IMR-90 (cell line): Measurements from ENCODE around the gene TP73. TPM values are rescaled to one million over a fixed set of nuclear protein-coding genes. Genes with fewer than 3 reads are reported as not detected.

Experiments
- ATAC-seq: fragments of 200-7000 bp; cut with Tn5 transposase; 2 replicates; pipeline ENCODE4 v1.9.1; 2020; ENCODE audit warnings: low read depth, mild to moderate bottlenecking, moderate library complexity
- BruUV-seq: library from RNA; stranded (reverse); fragments of 400-500 nt; replicated peaks from 2 replicates; lab custom pipeline; 2021; lab: Mats Ljungman, UMichigan
- CTCF ChIA-PET: fragments of 300-600 bp; formaldehyde crosslinking; extraction: SDS; loops from one replicate; lab custom pipeline; 2021; ENCODE audit warnings: antibody characterized with exemption; lab: Yijun Ruan, JAX
- POLR2A ChIA-PET: fragments of 300-600 bp; sonication (Branson Sonifier 250); formaldehyde crosslinking; loops from one replicate; lab custom pipeline; 2022; ENCODE audit warnings: antibody characterized with exemption; ENCODE audit not compliant: unreplicated experiment; lab: Charles Lee
- DNase-seq: peaks from one replicate; pipeline ENCODE4 v3.0.0; 2013
- H2AFZ ChIP-seq: replicated peaks from 2 replicates; pipeline ENCODE3; 2013; ENCODE audit warnings: low read length, mild to moderate bottlenecking; ENCODE audit not compliant: poor library complexity
- H2AK5ac ChIP-seq: 2 replicates; pipeline ENCODE4 v1.6.1; 2013; ENCODE audit warnings: low read depth, low read length, inconsistent platforms
- H2AK9ac ChIP-seq: replicated peaks from 2 replicates; pipeline ENCODE3; 2013; ENCODE audit warnings: mild to moderate bottlenecking, low read depth, low read length, moderate library complexity; ENCODE audit not compliant: poor library complexity
- H2BK120ac ChIP-seq: 2 replicates; pipeline ENCODE4 v1.6.1; 2013; ENCODE audit warnings: low read depth, low read length, inconsistent platforms
- H2BK15ac ChIP-seq: 3 replicates; pipeline ENCODE4 v1.6.1; 2013; ENCODE audit warnings: low read depth, low read length, inconsistent platforms
- H2BK20ac ChIP-seq: 2 replicates; pipeline ENCODE4 v1.6.1; 2013; ENCODE audit warnings: low read depth, mild to moderate bottlenecking, inconsistent platforms, low read length, moderate library complexity
- H2BK5ac ChIP-seq: 2 replicates; pipeline ENCODE4 v1.6.1; 2013; ENCODE audit warnings: mild to moderate bottlenecking, low read depth, low read length, inconsistent platforms; ENCODE audit not compliant: poor library complexity, severe bottlenecking
- H3K14ac ChIP-seq: replicated peaks from 2 replicates; pipeline ENCODE4 v1.6.1; 2013; ENCODE audit warnings: low read depth, low read length, inconsistent platforms
- H3K18ac ChIP-seq: 2 replicates; pipeline ENCODE4 v1.6.1; 2013; ENCODE audit warnings: low read depth, low read length, control low read depth
- H3K23ac ChIP-seq: 2 replicates; pipeline ENCODE4 v1.6.1; 2013; ENCODE audit warnings: low read depth, low read length, inconsistent platforms
- H3K27ac ChIP-seq: 2 replicates; pipeline ENCODE4 v1.5.1; 2013; ENCODE audit warnings: mild to moderate bottlenecking, control low read depth, low read length; ENCODE audit not compliant: insufficient read depth
- H3K27me3 ChIP-seq: 2 replicates; pipeline ENCODE4 v1.6.1; 2013; ENCODE audit warnings: low read length; ENCODE audit not compliant: control insufficient read depth, insufficient read depth
- H3K36me3 ChIP-seq: 2 replicates; pipeline ENCODE4 v1.6.1; 2013; ENCODE audit warnings: low read length, mixed read lengths; ENCODE audit not compliant: control insufficient read depth, insufficient read depth
- H3K4ac ChIP-seq: 2 replicates; pipeline ENCODE4 v1.6.1; 2013; ENCODE audit warnings: low read depth, low read length, inconsistent platforms
- H3K4me1 ChIP-seq: 2 replicates; pipeline ENCODE4 v1.6.1; 2013; ENCODE audit warnings: low read length, mixed read lengths; ENCODE audit not compliant: control insufficient read depth, insufficient read depth
- H3K4me2 ChIP-seq: 2 replicates; pipeline ENCODE4 v1.6.1; 2013; ENCODE audit warnings: low read depth, mild to moderate bottlenecking, control low read depth, low read length, moderate library complexity
- H3K4me3 ChIP-seq: 2 replicates; pipeline ENCODE4 v1.5.1; 2013; ENCODE audit warnings: low read depth, mild to moderate bottlenecking, control low read depth, low read length, moderate library complexity; ENCODE audit not compliant: insufficient read depth
- H3K56ac ChIP-seq: 2 replicates; pipeline ENCODE4 v1.6.1; 2013; ENCODE audit warnings: low read length, inconsistent platforms; ENCODE audit not compliant: insufficient read depth; ENCODE audit errors: extremely low read depth
- H3K79me1 ChIP-seq, 2 experiments: 2 replicates each; pipeline ENCODE4 v1.6.1; 2013; ENCODE audit warnings: low read length in 2 of 2, inconsistent platforms in 1 of 2, low read depth in 1 of 2
- H3K9ac ChIP-seq: 2 replicates; pipeline ENCODE4 v1.6.1; 2013; ENCODE audit warnings: low read depth, low read length, control low read depth
- H3K9me1 ChIP-seq: 2 replicates; pipeline ENCODE4 v1.6.1; 2013; ENCODE audit warnings: low read length, inconsistent platforms; ENCODE audit not compliant: insufficient read depth
- H3K9me3 ChIP-seq: 2 replicates; pipeline ENCODE4 v1.6.1; 2013; ENCODE audit warnings: low read length; ENCODE audit not compliant: control insufficient read depth, insufficient read depth
- H4K20me1 ChIP-seq: 2 replicates; pipeline ENCODE4 v1.6.1; 2013; ENCODE audit warnings: low read length, inconsistent platforms; ENCODE audit not compliant: insufficient read depth
- H4K5ac ChIP-seq: 2 replicates; pipeline ENCODE4 v1.6.1; 2013; ENCODE audit warnings: mild to moderate bottlenecking, low read depth, low read length, control low read depth
- H4K8ac ChIP-seq, 2 experiments: 2 replicates each; pipeline ENCODE4 v1.6.1; 2013; ENCODE audit warnings: low read depth in 2 of 2, low read length in 2 of 2, control low read depth in 1 of 2, inconsistent platforms in 1 of 2
- H4K91ac ChIP-seq: 2 replicates; pipeline ENCODE4 v1.6.1; 2013; ENCODE audit warnings: low read depth, low read length, inconsistent platforms; ENCODE audit not compliant: insufficient read depth
- CEBPB ChIP-seq: IDR thresholded peaks from 2 replicates; pipeline ENCODE4 v1.6.1; 2012; ENCODE audit warnings: low read depth, low read length, improper control_type of control experiment
- CHD1 ChIP-seq: IDR thresholded peaks from 2 replicates; pipeline ENCODE4 v1.6.1; 2012; ENCODE audit warnings: low read depth, low read length, improper control_type of control experiment
- MAFK ChIP-seq: IDR thresholded peaks from 2 replicates; pipeline ENCODE4 v1.6.1; 2012; ENCODE audit warnings: low read depth, low read length, improper control_type of control experiment
- MXI1 ChIP-seq: IDR thresholded peaks from 2 replicates; pipeline ENCODE4 v1.6.1; 2012; ENCODE audit warnings: low read depth, mild to moderate bottlenecking, low read length, moderate library complexity, borderline replicate concordance
- NFE2L2 ChIP-seq: fragments of 150-350 bp; IDR thresholded peaks from 2 replicates; pipeline ENCODE4 v1.6.1; 2016; ENCODE audit warnings: low read depth, mild to moderate bottlenecking, low read length
- POLR2A ChIP-seq: IDR thresholded peaks from 2 replicates; pipeline ENCODE4 v1.6.1; 2012; ENCODE audit warnings: mild to moderate bottlenecking, low read depth, low read length
- RFX5 ChIP-seq: IDR thresholded peaks from 2 replicates; pipeline ENCODE4 v1.8.0; 2012; ENCODE audit warnings: low read depth, mild to moderate bottlenecking, low read length, moderate library complexity
- WGBS, 2 experiments: methylation state at CpG; one replicate each; pipeline versions ENCODE4 v1.1.5 to v1.1.7; 2013; ENCODE audit warnings: missing lambda C conversion rate in 2 of 2; ENCODE audit not compliant: insufficient read length in 1 of 2; ENCODE audit errors: extremely low coverage in 2 of 2; 5-methylcytosine and 5-hydroxymethylcytosine counted together
- dilution Hi-C: fragments of 300-500 bp; cut with HindIII; formaldehyde crosslinking; loops from one replicate; pipeline ENCODE4 v1.14.3; 2018; ENCODE audit warnings: low sequenced_read_pairs; ENCODE audit not compliant: unreplicated experiment
- in situ Hi-C: fragments of 300-500 bp; cut with MboI; formaldehyde crosslinking; loops from 3 replicates; pipeline ENCODE4 v1.14.3; 2019; ENCODE audit warnings: low sequenced_read_pairs, inconsistent platforms, mixed read lengths
- intact Hi-C: fragments of 100-400 bp; cut with micrococcal nuclease; formaldehyde crosslinking; loops from 2 replicates; pipeline ENCODE4 v1.10.0; 2022
- polyA plus RNA-seq, 3 experiments: library from polyadenylated mRNA; depleted of rRNA; stranded (reverse); fragments of >200 nt; gene quantifications; 2 replicates each; pipeline ENCODE4 v1.2.3, GENCODE V29; 2012; ENCODE audit warnings: low replicate concordance in 1 of 3
- total RNA-seq: library from RNA; depleted of rRNA; stranded (reverse); fragments of >200 nt; gene quantifications from 2 replicates; pipeline ENCODE4 v1.2.3, GENCODE V29; 2012
- TF ChIP-seq, protein P1 (sequence below): conservative IDR thresholded peaks from 2 replicates; pipeline ENCODE4 v1.5.1; 2012; ENCODE audit warnings: mild to moderate bottlenecking, low read depth, low read length, improper control_type of control experiment
- TF ChIP-seq, protein P2 (sequence below): fragments of 150-350 bp; IDR thresholded peaks from 2 replicates; pipeline ENCODE4 v1.6.1; 2016; ENCODE audit warnings: low read depth, mild to moderate bottlenecking, low read length, moderate library complexity, borderline replicate concordance
- TF ChIP-seq, protein P3 (sequence below): fragments of 150-350 bp; IDR thresholded peaks from 2 replicates; pipeline ENCODE4 v1.6.1; 2017; ENCODE audit warnings: mild to moderate bottlenecking, antibody characterized with exemption, low read length, low read depth

TP73 gene
- total and polyA plus RNA-seq, 2 of the 4 experiments (the other 2 are of a cell fraction) = not detected

DNA sequence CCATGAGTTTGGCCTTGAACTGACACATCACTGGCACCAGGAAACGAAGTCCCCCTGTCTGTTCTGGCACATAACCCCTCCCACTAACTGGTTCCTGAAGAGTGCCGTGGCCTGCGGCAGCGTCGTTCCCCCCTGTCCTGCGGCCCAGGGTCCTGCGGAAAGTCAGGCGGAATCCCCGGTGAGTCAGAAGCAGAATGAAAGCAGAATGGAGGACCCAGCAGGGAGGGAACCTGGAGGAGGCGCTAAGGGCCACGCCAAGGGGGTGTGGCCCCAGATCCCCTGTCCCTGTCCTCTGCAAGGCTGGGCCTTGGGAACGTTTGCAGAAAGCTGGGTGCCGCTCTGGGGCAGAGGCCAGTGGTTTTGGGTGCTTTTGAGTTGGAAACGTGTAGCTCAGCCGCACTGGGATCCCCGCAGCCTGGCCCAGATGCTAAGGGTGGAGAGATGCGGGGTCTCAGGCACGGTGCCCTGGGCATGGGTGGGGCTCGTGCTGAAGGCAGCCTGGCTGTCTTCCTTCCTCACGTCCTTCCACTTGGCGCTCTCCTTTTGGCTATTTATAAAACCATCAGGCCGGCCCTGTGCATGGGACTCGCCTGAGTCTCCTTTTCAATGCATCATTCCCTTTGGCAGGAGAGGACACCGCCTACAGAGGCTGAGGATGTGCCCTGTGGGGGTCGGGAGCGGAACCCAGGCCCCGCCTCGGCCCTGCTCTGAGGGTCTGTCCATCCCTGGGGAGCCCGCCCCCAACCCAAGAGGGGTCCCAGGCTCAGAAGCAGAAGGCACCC lies 36.2 kb downstream of the TP73 start:
- Histone ChIP-seq H3K4ac (no peak overlapping the region), H3K14ac (no peak overlapping the region), H3K4me1 (no peaks in the 10 kb centered on the region), H3K18ac (no peak overlapping the region), H2AK9ac (peak overlapping the region; percentile 42), H4K5ac (no peak overlapping the region), H3K27me3 (peaks cover 26% of the 10 kb centered on the region; the same call in 1 of the 2 replicates), H3K36me3 (no peaks in the 10 kb centered on the region), H2BK5ac (no peak overlapping the region), H3K9me1 (no peaks in the 10 kb centered on the region), H3K79me1 (no peaks in the 10 kb centered on the region), H4K8ac (no peak overlapping the region), H2BK120ac (no peak overlapping the region), H3K9ac (no peak overlapping the region), H3K4me2 (no peak overlapping the region), H4K91ac (no peak overlapping the region), H2AK5ac (no peak overlapping the region), H3K27ac (no peak overlapping the region), H3K56ac (no peak overlapping the region), H3K4me3 (no peak overlapping the region), H4K20me1 (no peaks in the 10 kb centered on the region), H2BK15ac (no peak overlapping the region), H2BK20ac (no peak overlapping the region), H3K23ac (no peak overlapping the region), H2AFZ (peak overlapping the region; percentile 43), H3K9me3 (no peaks in the 10 kb centered on the region)
- TF ChIP-seq CHD1 (no peak), MXI1 (no peak), POLR2A (no peak), CEBPB (no peak), NFE2L2 (no peak), MAFK (no peak), RFX5 (no peak)
- TF ChIP-seq, protein P1, sequence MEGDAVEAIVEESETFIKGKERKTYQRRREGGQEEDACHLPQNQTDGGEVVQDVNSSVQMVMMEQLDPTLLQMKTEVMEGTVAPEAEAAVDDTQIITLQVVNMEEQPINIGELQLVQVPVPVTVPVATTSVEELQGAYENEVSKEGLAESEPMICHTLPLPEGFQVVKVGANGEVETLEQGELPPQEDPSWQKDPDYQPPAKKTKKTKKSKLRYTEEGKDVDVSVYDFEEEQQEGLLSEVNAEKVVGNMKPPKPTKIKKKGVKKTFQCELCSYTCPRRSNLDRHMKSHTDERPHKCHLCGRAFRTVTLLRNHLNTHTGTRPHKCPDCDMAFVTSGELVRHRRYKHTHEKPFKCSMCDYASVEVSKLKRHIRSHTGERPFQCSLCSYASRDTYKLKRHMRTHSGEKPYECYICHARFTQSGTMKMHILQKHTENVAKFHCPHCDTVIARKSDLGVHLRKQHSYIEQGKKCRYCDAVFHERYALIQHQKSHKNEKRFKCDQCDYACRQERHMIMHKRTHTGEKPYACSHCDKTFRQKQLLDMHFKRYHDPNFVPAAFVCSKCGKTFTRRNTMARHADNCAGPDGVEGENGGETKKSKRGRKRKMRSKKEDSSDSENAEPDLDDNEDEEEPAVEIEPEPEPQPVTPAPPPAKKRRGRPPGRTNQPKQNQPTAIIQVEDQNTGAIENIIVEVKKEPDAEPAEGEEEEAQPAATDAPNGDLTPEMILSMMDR = no peak
- TF ChIP-seq, protein P2, sequence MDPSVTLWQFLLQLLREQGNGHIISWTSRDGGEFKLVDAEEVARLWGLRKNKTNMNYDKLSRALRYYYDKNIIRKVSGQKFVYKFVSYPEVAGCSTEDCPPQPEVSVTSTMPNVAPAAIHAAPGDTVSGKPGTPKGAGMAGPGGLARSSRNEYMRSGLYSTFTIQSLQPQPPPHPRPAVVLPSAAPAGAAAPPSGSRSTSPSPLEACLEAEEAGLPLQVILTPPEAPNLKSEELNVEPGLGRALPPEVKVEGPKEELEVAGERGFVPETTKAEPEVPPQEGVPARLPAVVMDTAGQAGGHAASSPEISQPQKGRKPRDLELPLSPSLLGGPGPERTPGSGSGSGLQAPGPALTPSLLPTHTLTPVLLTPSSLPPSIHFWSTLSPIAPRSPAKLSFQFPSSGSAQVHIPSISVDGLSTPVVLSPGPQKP = no peak
- TF ChIP-seq, protein P3, sequence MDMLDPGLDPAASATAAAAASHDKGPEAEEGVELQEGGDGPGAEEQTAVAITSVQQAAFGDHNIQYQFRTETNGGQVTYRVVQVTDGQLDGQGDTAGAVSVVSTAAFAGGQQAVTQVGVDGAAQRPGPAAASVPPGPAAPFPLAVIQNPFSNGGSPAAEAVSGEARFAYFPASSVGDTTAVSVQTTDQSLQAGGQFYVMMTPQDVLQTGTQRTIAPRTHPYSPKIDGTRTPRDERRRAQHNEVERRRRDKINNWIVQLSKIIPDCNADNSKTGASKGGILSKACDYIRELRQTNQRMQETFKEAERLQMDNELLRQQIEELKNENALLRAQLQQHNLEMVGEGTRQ = no peak
- DNase-seq (no peak), ATAC-seq (no peak)
- ChIA-PET POLR2A (no interaction called here), CTCF (no interaction called here)
- no TSS peak for BruUV-seq
- in situ Hi-C loops (no loop called here), intact Hi-C loops (no loop called here), dilution Hi-C loops (no loop called here)
- WGBS, 2 experiments = 56% methylated on average over 7 of the region's 29 CpGs; no CpG with 5 or more reads in 1 of the 2 experiments
